ENCODE results near the gene TMEFF2. TPM values are rescaled to one million over a fixed set of nuclear protein-coding genes. Genes with fewer than 3 reads are reported as not detected.
A peak's percentile ranks its signal among the peaks of the same experiment; 100 is the strongest.

TMEFF2 gene
- total and polyA plus RNA-seq, 10 of the 15 experiments (the other 5 are each of a cell fraction or from before 2014, with no cell fraction given), result not detected

GRCh38 chr2:192029089-192029488 is 165.6 kb downstream of the TMEFF2 start:
- intact Hi-C loops (cut with micrococcal nuclease; ENCODE audit: unreplicated experiment) (no loop called here), in situ Hi-C loops (cut with MboI) (no loop called here)
- POLR2A ChIA-PET, result no interaction called here
- Histone ChIP-seq H3K4me2 (ENCODE audit: control insufficient read depth, insufficient read depth) (no peak overlapping the region), H2AFZ (ENCODE audit: control insufficient read depth, low read depth, low read length) (no peak overlapping the region), H4K20me1 (ENCODE audit: control insufficient read depth, insufficient read depth) (no peaks in the 10 kb centered on the region), H3K9me3 (replicated peaks; ENCODE audit: control insufficient read depth, insufficient read depth, low read length) (no peaks in the 10 kb centered on the region; the same call in 2 of the 3 replicates), H3K27ac (ENCODE audit: control insufficient read depth, insufficient read depth) (no peak overlapping the region), H3K4me3 (no peak overlapping the region), H3K27me3 (replicated peaks in 1 of 2; ENCODE audit: control insufficient read depth in 2 of 2, insufficient read depth in 2 of 2, low read length in 1 of 2) (no peaks in the 10 kb centered on the region), H3K9ac (ENCODE audit: control insufficient read depth, insufficient read depth, low read length) (no peak overlapping the region), H3K36me3 (ENCODE audit: control insufficient read depth in 2 of 2, insufficient read depth in 2 of 2, low read length in 1 of 2) (no peaks in the 10 kb centered on the region), H3K4me1 (ENCODE audit: control insufficient read depth, insufficient read depth, low read length) (no peaks in the 10 kb centered on the region), H3K79me2 (ENCODE audit: control insufficient read depth, insufficient read depth, low read length) (no peaks in the 10 kb centered on the region)
- 0% methylated on average over 2 of the region's 2 CpGs for WGBS (ENCODE audit: insufficient coverage, insufficient replicate concordance, low lambda C conversion rate, missing lambda C conversion rate)
- DNase-seq (ENCODE audit: low read depth, low spot score), result no peak
- RAD21 ChIA-PET (ENCODE audit: unreplicated experiment), result interaction anchor here (1.2 to 1.5 kb wide), 2 partner anchors 158 to 160 kb away, joined by 3 to 4 read pairs; no protein-coding TSS in a partner anchor
- peak; percentile 81 for ATAC-seq
- 0 out of 2 replicates have a peak, but pooled peaks have one; percentile 13 for TF ChIP-seq SMC3 (IDR thresholded peaks at IDR 0.05; ENCODE audit: borderline replicate concordance, low read length)
- TF ChIP-seq HSF1 (IDR thresholded peaks at IDR 0.05; ENCODE audit: low read depth, low read length), result no peak
- peak; percentile 80 for TF ChIP-seq YY1 (IDR thresholded peaks at IDR 0.05; ENCODE audit: low read depth, low read length)
- peak in 2 of 3 experiments; percentile 36 to 51; a peak in 3 of 6 replicates for TF ChIP-seq CTCF (IDR thresholded peaks at IDR 0.05 in 2 of 3, conservative IDR thresholded peaks at IDR 0.05 in 1 of 3; ENCODE audit: control insufficient read depth in 2 of 3, extremely low read depth in 1 of 3, insufficient read depth in 1 of 3, low read depth in 3 of 3, low read length in 3 of 3)
- TF ChIP-seq RAD21 (IDR thresholded peaks at IDR 0.05; ENCODE audit: insufficient read depth, low read depth, low read length), result peak; percentile 36; the same call in 1 of the 2 replicates
- no peak for TF ChIP-seq ASH2L (IDR thresholded peaks at IDR 0.05; ENCODE audit: borderline replicate concordance, low read depth)
- no TSS peak for BruUV-seq (replicated peaks)
- SMC1A ChIA-PET (ENCODE audit: uncharacterized antibody, unreplicated experiment), result interaction anchor here (0.7 to 1.9 kb wide), 11 partner anchors 11 to 160 kb away, joined by 3 to 7 read pairs (median 4); no protein-coding TSS in a partner anchor
- no peak for FAIRE-seq
- CTCF ChIA-PET, result interaction anchor here (0.7 to 1.6 kb wide), 2 partner anchors 9 to 31 kb away, joined by 3 to 4 read pairs; no protein-coding TSS in a partner anchor
